Activated CD4-positive, alpha-beta T cell treated with anti-CD3 and anti-CD28 coated beads, Interleukin-2, amount 10 ng/mL, durations not matched to agents 24 days and 14 days (primary cell): ENCODE data around the gene ST6GAL1. TPM values are rescaled to one million over a fixed set of nuclear protein-coding genes. Genes with fewer than 3 reads are reported as not detected.

ENCODE experiments used
- DNase-seq: peaks from one replicate; pipeline ENCODE4 v3.0.0; 2022
- H3K27ac Mint-ChIP-seq: one replicate; pipeline ENCODE4 v1.8.0; 2022; ENCODE audit warnings: mild to moderate bottlenecking, mixed read lengths
- H3K27me3 Mint-ChIP-seq: one replicate; pipeline ENCODE4 v1.8.0; 2022; ENCODE audit warnings: mixed read lengths
- H3K36me3 Mint-ChIP-seq: one replicate; pipeline ENCODE4 v1.8.0; 2022; ENCODE audit warnings: low read depth, mild to moderate bottlenecking, mixed read lengths
- H3K4me1 Mint-ChIP-seq: one replicate; pipeline ENCODE4 v1.8.0; 2021; ENCODE audit warnings: mixed read lengths
- H3K4me3 Mint-ChIP-seq: one replicate; pipeline ENCODE4 v1.8.0; 2022; ENCODE audit warnings: mild to moderate bottlenecking, moderate library complexity, mixed read lengths
- H3K9me3 Mint-ChIP-seq: one replicate; pipeline ENCODE4 v1.8.0; 2021; ENCODE audit warnings: mixed read lengths
- intact Hi-C: fragments of 100-400 bp; cut with micrococcal nuclease; formaldehyde crosslinking; loops from one replicate; pipeline ENCODE4 v1.15.1; 2023
- total RNA-seq: library from RNA; stranded (reverse); gene quantifications from 2 replicates; pipeline ENCODE4 v1.2.3, GENCODE V29; 2022

ST6GAL1 gene
- total RNA-seq, 1 donor from 2014 or later, result 128 TPM

DNA sequence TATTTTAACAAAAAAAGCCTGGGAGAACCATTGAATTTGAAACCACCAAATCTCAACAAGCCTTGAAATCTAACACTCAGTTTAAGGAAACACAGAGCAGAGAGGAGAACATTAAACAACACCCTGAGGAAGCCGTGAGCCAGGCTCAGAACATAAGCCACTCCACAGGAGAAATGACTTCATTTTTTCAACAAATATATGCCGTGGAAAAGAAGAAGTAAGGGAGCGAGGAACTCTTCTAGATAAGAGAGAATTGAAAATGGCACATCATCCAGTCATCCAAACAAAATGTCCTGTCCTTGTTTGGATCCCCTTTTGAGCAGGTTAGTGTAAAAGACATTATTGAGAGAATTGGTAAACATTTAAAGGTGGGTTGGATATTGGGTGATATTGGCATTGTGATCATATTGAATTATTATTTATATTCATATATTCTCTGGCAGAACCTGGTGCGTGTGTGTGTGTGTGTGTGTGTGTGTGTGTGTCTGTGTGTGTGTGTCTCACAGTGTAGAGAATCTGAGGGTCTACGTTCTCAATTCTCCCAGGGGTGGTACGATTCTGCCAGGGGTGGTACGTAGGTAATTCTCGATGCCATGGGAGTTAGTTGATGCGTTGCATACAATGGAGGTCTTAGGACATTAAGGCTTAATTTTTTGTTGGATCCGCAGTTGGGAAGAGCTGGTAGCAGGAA is 94.4 kb downstream of the ST6GAL1 start:
- Mint-ChIP-seq H3K36me3 (peaks cover 37% of the 10 kb centered on the region), H3K4me3 (peak overlapping the region; percentile 83), H3K4me1 (peaks cover 51% of the 10 kb centered on the region), H3K27ac (peak overlapping the region; percentile 98), H3K27me3 (no peaks in the 10 kb centered on the region), H3K9me3 (peaks cover 7% of the 10 kb centered on the region)
- no peak for DNase-seq
- intact Hi-C loops, result loop anchor here (1.0 to 5.0 kb wide), 11 partner anchors 12 to 1087 kb away; partner anchors contain the start of genes EIF4A2, RPL39L and TRA2B

DNA sequence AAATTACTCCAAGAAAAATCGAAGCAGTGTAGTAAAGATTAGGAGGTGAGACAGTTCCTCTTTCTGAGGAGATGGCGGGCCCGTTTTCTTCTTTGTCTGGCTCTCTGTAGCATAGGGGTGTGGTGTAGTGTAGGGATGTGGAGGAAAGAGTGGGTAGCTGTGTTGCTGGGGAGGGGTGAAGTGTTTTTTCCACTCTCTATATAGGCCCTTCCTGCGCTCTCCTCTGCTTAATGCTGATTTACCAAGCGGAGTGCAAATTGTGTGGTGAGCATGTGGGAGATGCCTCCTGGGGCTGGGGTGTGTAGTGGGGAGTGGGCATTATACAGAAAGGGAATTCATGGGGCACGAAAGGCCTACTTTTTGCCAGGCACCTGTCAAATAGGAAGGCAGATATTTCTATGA is 94.9 kb downstream of the ST6GAL1 start:
- Mint-ChIP-seq H3K27ac (peak overlapping the region; percentile 98), H3K4me1 (peaks cover 52% of the 10 kb centered on the region), H3K9me3 (peaks cover 10% of the 10 kb centered on the region), H3K27me3 (no peaks in the 10 kb centered on the region), H3K36me3 (peaks cover 41% of the 10 kb centered on the region), H3K4me3 (peak overlapping the region; percentile 83)
- intact Hi-C loops, result loop anchor here (1.0 to 5.0 kb wide), 11 partner anchors 13 to 1088 kb away; partner anchors contain the start of genes EIF4A2, RPL39L and TRA2B
- peak; percentile 88 for DNase-seq

- H3K4me1 Mint-ChIP-seq, result peaks cover 52% of the 10 kb centered on the region
- H3K27me3 Mint-ChIP-seq, result no peaks in the 10 kb centered on the region
- H3K36me3 Mint-ChIP-seq, result peaks cover 43% of the 10 kb centered on the region
- peak overlapping the region; percentile 83 for H3K4me3 Mint-ChIP-seq
- peak; percentile 82 for DNase-seq
- peaks cover 10% of the 10 kb centered on the region for H3K9me3 Mint-ChIP-seq
- intact Hi-C loops, result loop anchor here (1.0 to 5.0 kb wide), 11 partner anchors 13 to 1088 kb away; partner anchors contain the start of genes EIF4A2, RPL39L and TRA2B
- peak overlapping the region; percentile 98 for H3K27ac Mint-ChIP-seq
These were observed 95.5 kb downstream of the ST6GAL1 start for GRCh38 chr3:187025656-187026316.

DNA sequence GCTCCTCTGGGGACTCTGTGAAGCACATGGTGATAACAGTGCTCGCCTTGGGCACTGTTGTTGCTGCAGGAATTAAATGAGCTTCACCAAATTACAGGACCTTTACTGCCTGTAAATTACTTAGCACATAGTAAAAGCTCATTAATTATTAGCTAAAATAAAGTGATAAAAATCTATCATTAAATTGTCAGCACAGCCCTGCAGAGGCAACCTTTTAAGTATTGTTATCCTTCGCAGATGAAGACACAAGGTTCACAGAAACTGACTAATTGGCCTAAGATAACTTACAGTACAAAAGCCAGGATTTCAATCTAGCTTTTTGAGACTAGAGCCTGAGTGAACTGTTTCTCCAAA is 96.0 kb downstream of the ST6GAL1 start:
- Mint-ChIP-seq H3K27ac (peak overlapping the region; percentile 98), H3K9me3 (peaks cover 10% of the 10 kb centered on the region), H3K4me1 (peaks cover 57% of the 10 kb centered on the region), H3K36me3 (peaks cover 48% of the 10 kb centered on the region), H3K4me3 (peak overlapping the region; percentile 83), H3K27me3 (no peaks in the 10 kb centered on the region)
- intact Hi-C loops, result loop anchor here (5.0 kb wide), 2 partner anchors 111 to 1089 kb away; partner anchors contain the start of genes RPL39L and TRA2B
- DNase-seq, result no peak

- Mint-ChIP-seq H3K27me3 (no peaks in the 10 kb centered on the region), H3K4me1 (peaks cover 61% of the 10 kb centered on the region), H3K4me3 (peak overlapping the region; percentile 83), H3K9me3 (peaks cover 10% of the 10 kb centered on the region), H3K36me3 (peaks cover 55% of the 10 kb centered on the region), H3K27ac (peak overlapping the region; percentile 86)
- intact Hi-C loops, result loop anchor here (5.0 kb wide), 2 partner anchors 110 to 1090 kb away; partner anchors contain the start of genes RPL39L and TRA2B
- DNase-seq, result peak; percentile 92
These were observed 97.4 kb downstream of the ST6GAL1 start for GRCh38 chr3:187027531-187028278.

- H3K9me3 Mint-ChIP-seq, result peaks cover 18% of the 10 kb centered on the region
- peak overlapping the region; percentile 61 for H3K4me3 Mint-ChIP-seq
- no peaks in the 10 kb centered on the region for H3K27me3 Mint-ChIP-seq
- H3K4me1 Mint-ChIP-seq, result peaks cover 56% of the 10 kb centered on the region
- H3K27ac Mint-ChIP-seq, result peak overlapping the region; percentile 70
- intact Hi-C loops, result loop anchor here (2.0 kb wide), 1 partner anchor 31 kb away; no protein-coding TSS in a partner anchor
- H3K36me3 Mint-ChIP-seq, result peaks cover 78% of the 10 kb centered on the region
- no peak for DNase-seq
These were observed 101.6 kb downstream of the ST6GAL1 start for GRCh38 chr3:187031934-187032333.

GRCh38 chr3:187036394-187036793 is 106.1 kb downstream of the ST6GAL1 start:
- no peak for DNase-seq
- peaks cover 7% of the 10 kb centered on the region for H3K9me3 Mint-ChIP-seq
- no peak overlapping the region for H3K27ac Mint-ChIP-seq
- H3K27me3 Mint-ChIP-seq, result no peaks in the 10 kb centered on the region
- intact Hi-C loops, result no loop called here
- peaks cover 51% of the 10 kb centered on the region for H3K4me1 Mint-ChIP-seq
- peaks cover 74% of the 10 kb centered on the region for H3K36me3 Mint-ChIP-seq
- H3K4me3 Mint-ChIP-seq, result no peak overlapping the region

DNA sequence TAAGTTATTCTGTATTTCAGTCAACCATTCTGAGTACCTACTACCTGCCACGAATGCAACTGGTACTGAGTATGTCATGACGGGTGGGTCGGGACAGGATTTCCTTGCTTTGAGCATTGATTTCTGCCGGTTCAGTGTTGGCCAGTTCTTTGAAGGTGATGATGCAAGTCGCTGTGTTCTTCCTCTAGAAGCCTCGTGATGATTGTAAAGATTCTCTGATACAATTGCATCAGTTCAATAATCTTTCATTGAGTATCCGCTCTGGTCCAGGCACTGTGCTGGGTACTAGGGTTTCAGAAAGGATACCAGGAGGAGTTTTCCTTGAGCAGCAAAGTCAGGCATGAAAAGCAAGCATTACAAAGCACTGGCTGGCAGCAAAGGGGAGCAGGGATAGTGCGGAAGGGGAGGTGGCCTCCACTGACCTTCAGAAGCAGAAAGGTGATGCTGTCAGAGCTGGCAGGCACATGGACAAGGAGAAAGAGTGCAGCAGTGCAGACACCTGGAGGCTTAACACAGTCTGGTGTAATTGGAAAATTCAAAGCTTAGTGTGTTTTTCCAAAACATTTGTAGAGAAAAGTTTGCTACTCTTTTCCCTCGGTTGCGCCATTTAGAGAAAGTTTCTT is 108.9 kb downstream of the ST6GAL1 start:
- H3K36me3 Mint-ChIP-seq, result peaks cover 79% of the 10 kb centered on the region
- H3K27ac Mint-ChIP-seq, result peak overlapping the region; percentile 95
- H3K4me1 Mint-ChIP-seq, result peaks cover 63% of the 10 kb centered on the region
- H3K27me3 Mint-ChIP-seq, result no peaks in the 10 kb centered on the region
- peak; percentile 73 for DNase-seq
- intact Hi-C loops, result no loop called here
- peaks cover 1% of the 10 kb centered on the region for H3K9me3 Mint-ChIP-seq
- H3K4me3 Mint-ChIP-seq, result peak overlapping the region; percentile 50

GRCh38 chr3:187039723-187040414 is 109.5 kb downstream of the ST6GAL1 start:
- H3K27me3 Mint-ChIP-seq, result no peaks in the 10 kb centered on the region
- DNase-seq, result peak; percentile 62
- H3K4me1 Mint-ChIP-seq, result peaks cover 66% of the 10 kb centered on the region
- H3K4me3 Mint-ChIP-seq, result peak overlapping the region; percentile 50
- peak overlapping the region; percentile 95 for H3K27ac Mint-ChIP-seq
- H3K9me3 Mint-ChIP-seq, result no peaks in the 10 kb centered on the region
- peaks cover 77% of the 10 kb centered on the region for H3K36me3 Mint-ChIP-seq
- intact Hi-C loops, result loop anchor here (2.0 kb wide), 3 partner anchors 23 to 109 kb away; partner anchors contain the start of gene ST6GAL1

DNA sequence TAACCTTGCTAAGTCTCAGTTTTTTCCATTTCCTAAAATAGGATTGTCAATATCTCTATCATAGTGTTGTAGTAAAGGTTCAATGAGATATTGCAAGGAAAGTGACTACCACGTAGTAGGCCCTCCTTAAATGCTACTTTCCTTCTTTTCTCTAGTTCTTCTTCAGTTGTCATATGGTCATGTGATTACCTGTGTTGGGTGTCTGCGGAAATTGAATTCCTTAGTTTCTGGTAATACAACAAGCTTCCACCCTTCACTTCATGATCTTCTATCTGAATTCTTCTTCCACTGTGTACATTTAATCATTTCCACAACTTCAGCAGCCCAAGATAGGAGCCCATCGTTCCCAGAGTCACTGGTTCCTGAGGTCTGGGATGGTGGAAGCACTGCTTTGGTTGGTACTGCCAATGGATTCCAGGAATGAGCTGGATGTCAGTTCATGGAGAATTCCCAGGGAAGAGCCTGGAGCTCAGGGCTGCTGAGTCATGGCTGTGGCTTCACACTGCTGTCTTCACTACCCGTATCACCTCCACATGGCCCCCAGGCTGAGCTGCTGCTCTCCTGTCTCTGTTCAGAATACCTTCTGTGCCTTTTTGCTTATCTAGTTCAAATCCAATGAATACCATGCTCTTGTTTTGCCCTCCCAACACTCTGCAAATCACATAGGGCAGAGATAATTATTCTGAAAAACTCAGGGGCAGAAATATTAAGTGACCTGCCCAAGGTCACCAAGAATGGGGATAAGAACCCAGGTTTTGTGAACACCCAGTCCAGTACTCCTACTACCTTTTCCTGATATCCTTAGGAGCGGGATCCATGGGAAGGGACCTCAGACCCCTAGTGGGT is 110.4 kb downstream of the ST6GAL1 start:
- peak overlapping the region; percentile 77 for H3K4me3 Mint-ChIP-seq
- peak overlapping the region; percentile 95 for H3K27ac Mint-ChIP-seq
- H3K9me3 Mint-ChIP-seq, result no peaks in the 10 kb centered on the region
- H3K27me3 Mint-ChIP-seq, result no peaks in the 10 kb centered on the region
- H3K36me3 Mint-ChIP-seq, result peaks cover 77% of the 10 kb centered on the region
- intact Hi-C loops, result loop anchor here (1.0 to 2.0 kb wide), 5 partner anchors 15 to 191 kb away; partner anchors contain the start of gene ST6GAL1
- DNase-seq, result peak; percentile 69
- H3K4me1 Mint-ChIP-seq, result peaks cover 71% of the 10 kb centered on the region

GRCh38 chr3:187041362-187042307 is 111.3 kb downstream of the ST6GAL1 start:
- Mint-ChIP-seq H3K9me3 (no peaks in the 10 kb centered on the region), H3K36me3 (peaks cover 79% of the 10 kb centered on the region), H3K4me1 (peaks cover 79% of the 10 kb centered on the region), H3K27ac (peak overlapping the region; percentile 95), H3K27me3 (no peaks in the 10 kb centered on the region), H3K4me3 (peak overlapping the region; percentile 77)
- intact Hi-C loops, result loop anchor here (1.0 to 2.0 kb wide), 8 partner anchors 16 to 192 kb away; partner anchors contain the start of genes RPL39L and ST6GAL1
- peak; percentile 88 for DNase-seq
